GM19023 (cell line): ENCODE measurements around the gene CACNA1F.

Source experiments
- ATAC-seq: cut with Tn5 transposase; IDR thresholded peaks from one replicate; pipeline ENCODE4 v1.9.1; 2021; ENCODE audit warnings: mild to moderate bottlenecking, moderate library complexity; ENCODE audit not compliant: unreplicated experiment

CACNA1F gene

DNA sequence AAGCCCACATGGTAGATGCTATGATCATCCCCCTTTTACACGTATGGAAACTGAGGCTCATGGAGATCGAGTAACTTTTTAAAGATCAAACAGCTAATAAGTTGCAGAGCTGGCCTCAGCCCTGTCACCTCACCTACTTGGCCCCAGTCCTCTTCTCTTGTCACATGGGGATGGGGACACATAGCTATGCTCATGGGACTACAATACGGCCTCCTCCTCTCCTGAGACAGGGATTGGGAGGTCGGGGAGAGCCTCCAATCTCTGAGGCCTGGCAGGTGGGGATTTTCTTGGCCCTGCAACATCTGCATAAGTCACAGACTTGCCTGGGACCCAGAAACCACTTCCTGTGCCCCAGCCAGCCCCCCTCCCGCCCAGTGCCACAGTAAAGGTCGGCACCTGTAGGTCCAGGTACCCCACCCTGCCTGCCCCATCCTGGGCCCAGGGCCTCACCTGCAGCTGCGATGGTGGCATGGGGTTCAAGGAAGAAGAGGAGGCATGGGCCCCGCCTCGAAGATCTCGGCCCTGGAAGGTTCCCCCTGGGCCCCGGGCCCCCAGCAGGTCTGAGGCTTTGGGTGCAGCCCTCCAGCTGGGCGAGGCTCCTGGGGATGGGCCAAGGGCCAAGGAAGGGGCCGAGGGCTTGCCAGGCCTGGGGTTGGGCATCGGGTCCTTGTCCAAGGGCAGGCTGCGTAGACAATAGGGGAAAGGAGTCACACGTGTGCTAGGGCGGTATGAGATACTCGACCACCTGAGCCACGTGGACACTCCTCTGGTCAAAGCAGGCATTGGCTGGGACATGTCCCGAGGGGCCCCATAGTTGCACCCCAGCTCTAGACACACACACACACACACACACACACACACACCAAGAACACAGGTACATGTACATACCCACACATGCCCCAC is 25.0 kb upstream of the CACNA1F start:
- no peak for ATAC-seq

DNA sequence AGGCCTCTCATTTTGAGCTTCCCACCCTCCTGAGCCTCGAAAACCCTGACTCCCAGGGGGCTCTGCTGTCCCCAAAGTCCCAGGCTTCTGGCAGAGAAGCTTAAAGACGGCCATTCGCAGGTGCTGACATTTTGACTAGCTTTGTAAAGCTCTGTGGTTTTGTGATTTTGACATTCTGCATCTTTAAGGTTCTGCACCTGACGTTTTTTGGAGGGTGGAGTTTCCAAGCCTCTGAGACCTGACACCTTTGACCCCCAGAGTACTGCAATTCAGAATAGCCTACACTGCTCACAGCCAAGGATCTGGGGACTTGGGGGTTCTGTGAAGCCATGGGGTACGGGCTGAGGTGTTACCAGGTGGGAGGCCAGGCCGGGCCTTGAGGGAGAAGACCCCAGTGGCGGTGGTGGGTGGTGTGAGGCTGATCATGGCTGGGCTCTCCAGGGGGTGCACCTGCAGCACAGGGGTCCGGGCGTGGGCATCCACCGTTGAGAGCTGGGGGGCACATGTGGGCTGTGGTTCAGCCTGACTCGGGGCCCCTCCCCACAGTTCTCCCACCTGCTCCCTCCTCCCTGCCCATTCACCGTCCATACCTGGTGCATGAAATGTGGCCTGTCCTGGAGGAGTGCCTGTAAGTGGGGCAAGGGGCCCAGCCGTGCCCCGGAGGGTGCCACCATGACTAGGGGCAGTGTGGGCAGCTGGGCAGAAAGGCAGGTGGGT is 24.1 kb upstream of the CACNA1F start:
- ATAC-seq: no peak

GRCh38 chrX:49256268-49256995 is 23.3 kb upstream of the CACNA1F start:
- no peak for ATAC-seq

GRCh38 chrX:49254639-49255038 is 21.5 kb upstream of the CACNA1F start:
- no peak for ATAC-seq

- ATAC-seq: no peak
Measured at GRCh38 chrX:49251325-49251724, 18.2 kb upstream of the CACNA1F start.

DNA sequence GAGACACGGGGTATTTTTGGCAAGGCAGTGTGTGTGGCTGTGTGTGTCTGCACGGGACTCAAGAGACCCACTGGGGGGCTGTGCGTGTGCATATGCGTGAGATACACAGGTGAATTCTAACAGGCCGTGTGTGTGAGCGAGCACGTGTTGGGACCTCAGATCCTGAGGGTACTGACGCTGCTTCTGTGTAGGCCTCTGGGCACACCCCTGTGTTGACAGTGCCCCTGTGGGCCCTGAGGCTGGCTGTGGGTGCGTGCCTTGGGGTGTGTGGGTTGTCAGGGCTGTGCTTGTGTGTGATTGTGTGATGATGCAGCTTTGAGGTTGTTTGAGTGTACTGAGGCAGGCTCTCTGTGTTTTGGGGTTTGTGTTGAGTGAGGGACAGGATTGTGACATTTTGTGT is 17.4 kb upstream of the CACNA1F start:
- ATAC-seq: no peak

- ATAC-seq: no peak
Measured at GRCh38 chrX:49250066-49250465, 16.9 kb upstream of the CACNA1F start.

DNA sequence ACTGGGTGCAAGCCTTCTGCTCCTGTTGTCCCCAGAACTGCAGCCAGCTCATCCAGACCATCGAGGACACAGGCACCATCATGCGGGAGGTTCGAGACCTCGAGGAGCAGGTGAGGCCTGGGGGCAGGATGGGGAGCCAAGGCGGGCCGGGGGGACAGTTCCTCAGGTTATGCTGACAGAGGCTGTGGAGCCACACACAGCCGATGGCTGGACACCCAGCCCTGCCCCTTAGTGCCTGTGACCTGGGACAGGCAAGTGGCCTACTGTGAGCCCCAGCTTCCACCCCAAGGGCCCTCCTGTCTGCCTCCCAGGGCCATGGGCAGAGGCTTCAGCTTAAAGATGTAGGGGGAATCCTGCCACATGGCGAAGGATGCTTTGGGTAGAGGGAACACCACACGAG is 16.5 kb upstream of the CACNA1F start:
- no peak for ATAC-seq

DNA sequence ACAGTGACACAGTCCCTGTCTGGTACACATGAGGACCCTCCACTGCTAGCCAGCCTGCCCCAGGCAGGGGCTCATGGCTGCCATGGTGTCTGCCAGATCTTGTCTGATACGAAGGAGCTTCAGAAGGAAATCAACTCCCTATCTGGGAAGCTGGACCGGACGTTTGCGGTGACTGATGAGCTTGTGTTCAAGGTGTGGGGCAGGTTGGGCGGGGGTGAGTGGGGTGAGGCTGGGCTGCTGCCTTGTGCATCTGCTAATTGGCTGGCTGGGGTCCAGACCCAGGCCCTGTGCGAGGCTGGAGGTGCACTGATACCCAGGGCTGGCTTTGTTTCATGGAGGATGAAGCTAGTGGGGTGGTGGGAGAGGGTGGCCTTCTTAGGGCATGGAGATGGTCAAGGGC is 15.9 kb upstream of the CACNA1F start:
- no peak for ATAC-seq

DNA sequence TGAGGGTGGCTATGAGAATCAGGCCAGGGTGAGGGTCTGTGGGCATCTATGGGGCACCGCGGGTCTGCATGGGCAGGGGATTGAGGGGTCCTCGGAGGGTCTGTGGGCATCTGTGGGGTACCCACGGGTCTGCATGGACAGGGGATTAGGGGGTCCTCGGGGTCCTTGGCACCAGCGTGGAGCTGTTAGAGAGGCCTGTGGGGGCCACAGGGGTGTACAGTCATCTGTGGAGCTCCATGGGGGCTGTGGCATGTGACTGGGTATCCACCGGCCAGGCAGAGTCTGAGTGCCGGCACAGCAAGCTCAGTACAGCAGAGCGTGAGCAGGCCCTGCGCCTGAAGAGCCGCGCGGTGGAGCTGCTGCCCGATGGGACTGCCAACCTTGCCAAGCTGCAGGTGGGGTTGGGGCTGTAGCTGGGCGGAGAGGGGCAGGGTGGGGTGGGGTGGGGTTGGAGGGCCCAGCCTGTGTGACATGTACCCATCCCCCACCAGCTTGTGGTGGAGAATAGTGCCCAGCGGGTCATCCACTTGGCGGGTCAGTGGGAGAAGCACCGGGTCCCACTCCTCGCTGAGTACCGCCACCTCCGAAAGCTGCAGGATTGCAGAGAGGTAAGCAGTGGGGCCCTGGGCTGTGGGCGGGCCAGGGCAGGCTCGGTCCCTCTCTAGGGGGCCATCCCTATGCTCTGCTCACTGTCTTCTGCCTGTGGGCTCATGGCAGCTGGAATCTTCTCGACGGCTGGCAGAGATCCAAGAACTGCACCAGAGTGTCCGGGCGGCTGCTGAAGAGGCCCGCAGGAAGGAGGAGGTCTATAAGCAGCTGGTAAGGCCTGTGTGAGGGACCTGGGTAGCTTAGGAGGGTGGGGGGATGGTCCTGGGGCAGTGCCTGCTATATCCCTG is 15.0 kb upstream of the CACNA1F start:
- no peak for ATAC-seq

DNA sequence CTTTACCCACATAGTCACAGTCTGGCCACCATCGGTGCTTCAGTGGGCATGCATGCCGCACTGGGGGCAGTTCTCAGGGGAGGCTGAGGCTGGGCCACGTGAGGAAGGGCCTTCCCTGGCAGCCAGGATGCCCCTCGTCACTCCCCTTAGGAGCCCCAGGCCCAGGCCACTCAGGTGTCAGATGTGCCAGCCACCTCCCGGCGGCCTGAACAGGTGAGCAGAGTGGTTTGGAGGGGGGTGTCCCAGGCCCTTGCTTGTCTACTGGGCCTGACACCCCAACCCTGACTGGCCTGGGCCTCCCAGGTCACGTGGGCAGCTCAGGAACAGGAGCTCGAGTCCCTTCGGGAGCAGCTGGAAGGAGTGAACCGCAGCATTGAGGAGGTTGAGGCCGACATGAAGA is 14.2 kb upstream of the CACNA1F start:
- no peak for ATAC-seq

GRCh38 chrX:49246541-49246940 is 13.4 kb upstream of the CACNA1F start:
- ATAC-seq: no peak

GRCh38 chrX:49244207-49244606 is 11.1 kb upstream of the CACNA1F start:
- no peak for ATAC-seq

- ATAC-seq: no peak
Measured at GRCh38 chrX:49243166-49243565, 10.0 kb upstream of the CACNA1F start.

DNA sequence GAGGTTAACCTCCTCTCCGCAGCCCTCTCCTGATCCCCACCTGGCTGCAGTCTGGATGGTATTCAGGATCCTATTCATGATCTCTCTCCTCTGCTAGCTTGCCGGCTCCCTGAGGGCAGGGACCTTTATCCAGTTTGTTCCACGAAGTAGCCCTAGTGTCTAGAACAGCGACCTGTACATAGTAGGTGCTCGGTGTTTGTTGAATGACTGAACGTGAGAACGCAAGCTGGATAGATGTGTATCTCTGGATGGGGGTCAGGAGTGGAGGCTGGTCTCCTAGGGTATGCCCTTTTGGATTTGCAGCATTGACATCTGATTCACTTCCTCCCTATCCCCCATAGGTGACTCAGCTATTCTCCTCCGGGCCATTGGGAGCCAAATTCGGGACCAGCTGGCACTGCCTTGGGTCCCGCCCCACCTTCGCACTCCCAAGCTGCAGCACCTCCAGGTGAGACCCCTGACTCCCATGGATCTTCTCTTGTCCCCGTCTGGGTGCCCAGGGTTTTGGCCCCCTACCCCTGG is 9.5 kb upstream of the CACNA1F start:
- ATAC-seq: no peak

DNA sequence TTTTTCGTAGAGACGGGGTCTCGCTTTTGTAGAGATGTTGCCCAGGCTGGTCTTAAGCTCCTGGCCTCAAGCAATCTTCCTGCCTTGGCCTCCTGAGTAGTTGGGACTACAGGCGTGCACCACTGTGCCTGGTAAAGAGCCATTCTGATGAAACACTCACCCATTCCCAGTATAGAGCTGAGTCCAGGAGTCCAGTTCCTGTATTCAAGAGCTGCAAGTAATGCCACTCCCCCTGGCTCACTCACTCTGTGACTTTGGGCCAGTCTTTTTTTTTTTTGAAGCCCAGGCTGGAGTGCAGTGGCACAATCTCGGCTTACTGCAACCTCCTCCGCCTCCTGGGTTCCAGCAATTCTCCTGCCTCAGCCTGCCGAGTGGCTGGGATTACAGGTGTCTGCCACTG is 5.6 kb upstream of the CACNA1F start:
- ATAC-seq: no peak

DNA sequence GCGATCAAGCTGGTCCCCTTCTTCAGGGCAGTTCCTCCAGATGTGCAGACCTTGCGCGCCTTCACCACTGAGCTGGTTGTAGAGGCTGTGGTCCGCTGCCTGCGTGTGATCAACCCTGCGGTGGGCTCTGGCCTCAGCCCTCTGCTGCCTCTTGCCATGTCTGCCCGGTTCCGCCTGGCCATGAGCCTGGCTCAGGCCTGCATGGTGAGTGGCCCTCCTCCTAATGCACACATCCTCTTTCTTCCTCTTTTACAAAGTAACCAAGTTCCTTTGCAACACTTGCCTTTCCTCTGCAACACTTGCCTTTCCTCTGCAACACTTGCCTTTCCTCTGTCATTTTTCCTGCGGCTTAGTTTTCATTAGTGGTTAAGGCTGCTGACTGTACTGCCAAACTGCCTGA is 3.9 kb upstream of the CACNA1F start:
- no peak for ATAC-seq

DNA sequence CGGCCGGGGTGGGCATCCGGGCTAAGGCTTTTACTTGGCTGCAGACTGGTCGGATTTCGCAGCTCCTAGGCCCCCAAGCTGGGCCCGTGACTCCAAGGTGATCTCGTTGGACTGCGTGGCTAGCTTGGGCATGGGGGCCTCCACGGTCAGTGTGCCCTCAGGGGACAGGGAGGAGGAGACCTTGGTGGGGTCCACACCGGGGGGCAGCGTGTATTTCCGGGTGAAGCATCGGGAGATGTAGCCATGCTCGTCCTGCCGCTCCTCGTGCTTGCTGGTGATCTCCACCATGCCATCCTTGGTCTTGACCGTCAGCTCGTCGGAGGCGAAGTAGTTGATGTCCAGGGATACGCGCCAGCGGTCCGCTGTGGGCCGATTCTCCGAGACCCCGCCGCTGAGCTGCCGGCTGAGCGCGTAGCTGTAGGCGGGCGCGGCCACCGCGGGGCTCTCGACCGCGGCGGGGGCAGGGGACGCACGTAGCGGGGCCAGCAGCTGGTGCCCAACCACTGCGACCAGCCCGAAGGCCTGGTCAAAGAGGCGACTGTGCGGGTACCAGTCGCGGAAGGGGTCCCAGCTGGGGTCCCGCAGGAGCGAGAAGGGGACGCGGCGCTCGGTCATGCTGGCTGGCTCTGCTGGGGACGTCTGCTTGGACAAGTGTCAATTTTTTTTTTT is 881 bp upstream of the CACNA1F start:
- no peak for ATAC-seq

DNA sequence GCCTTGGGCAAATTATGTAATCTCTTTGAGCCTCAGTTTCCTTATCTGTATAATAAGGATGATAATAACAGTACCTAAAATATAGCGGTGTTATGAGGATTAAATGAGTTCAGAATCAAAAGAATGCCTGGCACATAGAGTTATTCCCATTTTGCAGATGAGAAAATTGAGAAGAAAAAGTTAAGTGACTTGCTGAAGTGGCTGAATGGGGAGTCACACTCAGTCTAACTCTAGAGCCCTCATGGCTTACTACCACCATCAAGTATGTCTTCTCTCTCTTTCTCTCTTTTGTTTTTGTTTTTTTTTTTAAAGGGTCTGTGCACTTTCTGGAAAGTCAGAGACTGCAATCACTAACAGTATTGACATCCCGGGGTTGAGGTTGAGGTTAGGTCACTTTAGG is 615 bp downstream of the CACNA1F start:
- ATAC-seq: no peak
